ENCODE measurements around the gene NPAS3.

NPAS3 gene

GRCh38 chr14:33679025-33679424 lies 740.3 kb downstream of the NPAS3 start:
- Histone ChIP-seq H3K27ac (ENCODE audit: low read depth, low read length) (no peak overlapping the region), H2BK12ac (ENCODE audit: low read length) (no peak overlapping the region), H2AK5ac (ENCODE audit: low read length) (no peak overlapping the region), H2BK5ac (ENCODE audit: low read depth, low read length, poor library complexity) (no peak overlapping the region), H3K4me2 (ENCODE audit: low read length) (no peak overlapping the region), H3K18ac (ENCODE audit: low read length) (no peak overlapping the region), H3K79me1 (ENCODE audit: low read length) (no peaks in the 10 kb centered on the region), H3K9ac (ENCODE audit: low read length) (no peak overlapping the region), H4K8ac (ENCODE audit: low read depth, low read length) (no peak overlapping the region), H3K14ac (ENCODE audit: low read length) (no peak overlapping the region), H3K9me3 (ENCODE audit: insufficient read depth, low read depth, low read length) (no peaks in the 10 kb centered on the region), H3K27me3 (ENCODE audit: insufficient read depth, low read length) (no peaks in the 10 kb centered on the region), H3K4me1 (ENCODE audit: control insufficient read depth in 1 of 2, insufficient read depth in 2 of 2, low read length in 2 of 2) (peaks cover 0 to 6% of the 10 kb centered on the region in 2 experiments), H3K79me2 (ENCODE audit: control insufficient read depth, insufficient read depth, low read length, poor library complexity) (no peaks in the 10 kb centered on the region), H3K4me3 (ENCODE audit: low read depth, low read length) (no peak overlapping the region), H2AFZ (ENCODE audit: insufficient read depth, low read length, poor library complexity) (no peak overlapping the region), H4K12ac (ENCODE audit: low read depth, low read length) (no peak overlapping the region), H2BK120ac (ENCODE audit: insufficient read depth, low read length, poor library complexity) (no peak overlapping the region), H3K4ac (ENCODE audit: low read depth, low read length) (no peak overlapping the region), H3K36me3 (ENCODE audit: control insufficient read depth in 1 of 2, insufficient read depth in 2 of 2, low read length in 2 of 2) (no peaks in the 10 kb centered on the region), H3K23ac (ENCODE audit: low read length) (no peak overlapping the region), H4K91ac (ENCODE audit: low read depth, low read length) (no peak overlapping the region)
- DNase-seq, result no peak
- WGBS (ENCODE audit: extremely low coverage, insufficient coverage, insufficient read length), result no CpG with 5 or more reads among the region's 2 CpGs

- Histone ChIP-seq H3K27me3 (ENCODE audit: insufficient read depth, low read length) (no peaks in the 10 kb centered on the region), H3K4me1 (ENCODE audit: control insufficient read depth in 1 of 2, insufficient read depth in 2 of 2, low read length in 2 of 2) (peaks cover 0 to 6% of the 10 kb centered on the region in 2 experiments), H3K79me1 (ENCODE audit: low read length) (no peaks in the 10 kb centered on the region), H3K27ac (ENCODE audit: low read depth, low read length) (no peak overlapping the region), H4K8ac (ENCODE audit: low read depth, low read length) (no peak overlapping the region), H4K91ac (ENCODE audit: low read depth, low read length) (no peak overlapping the region), H3K14ac (ENCODE audit: low read length) (no peak overlapping the region), H3K9ac (ENCODE audit: low read length) (no peak overlapping the region), H3K23ac (ENCODE audit: low read length) (no peak overlapping the region), H3K4me3 (ENCODE audit: low read depth, low read length) (no peak overlapping the region), H2AK5ac (ENCODE audit: low read length) (no peak overlapping the region), H4K12ac (ENCODE audit: low read depth, low read length) (no peak overlapping the region), H3K4me2 (ENCODE audit: low read length) (no peak overlapping the region), H3K18ac (ENCODE audit: low read length) (no peak overlapping the region), H3K4ac (ENCODE audit: low read depth, low read length) (no peak overlapping the region), H2BK5ac (ENCODE audit: low read depth, low read length, poor library complexity) (no peak overlapping the region), H2AFZ (ENCODE audit: insufficient read depth, low read length, poor library complexity) (no peak overlapping the region), H3K79me2 (ENCODE audit: control insufficient read depth, insufficient read depth, low read length, poor library complexity) (no peaks in the 10 kb centered on the region), H3K9me3 (ENCODE audit: insufficient read depth, low read depth, low read length) (no peaks in the 10 kb centered on the region), H3K36me3 (ENCODE audit: control insufficient read depth in 1 of 2, insufficient read depth in 2 of 2, low read length in 2 of 2) (no peaks in the 10 kb centered on the region), H2BK120ac (ENCODE audit: insufficient read depth, low read length, poor library complexity) (no peak overlapping the region), H2BK12ac (ENCODE audit: low read length) (no peak overlapping the region)
- WGBS (ENCODE audit: extremely low coverage, insufficient coverage, insufficient read length), result 100% methylated on average over 1 of the region's 3 CpGs
- DNase-seq, result peak; percentile 35 to 85
Observed at GRCh38 chr14:33679461-33680225, 741.0 kb downstream of the NPAS3 start.

DNA sequence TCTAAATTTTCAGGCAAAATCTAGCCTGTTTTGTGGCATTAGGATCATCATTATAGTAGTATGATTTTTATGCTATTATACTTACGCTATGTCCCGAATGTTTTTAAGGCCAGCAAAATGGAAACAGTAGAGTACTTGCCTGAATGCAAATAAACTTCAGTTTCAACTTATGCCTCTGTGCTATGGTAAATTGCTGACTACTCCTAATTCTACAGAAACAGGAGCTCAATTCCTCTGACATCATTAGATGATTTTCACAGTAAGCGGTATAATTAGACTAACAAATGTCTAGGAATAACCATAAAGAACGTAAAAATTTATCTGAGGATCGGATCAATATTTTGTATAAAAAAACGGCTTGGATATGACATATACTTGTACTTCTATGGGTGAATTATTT lies 742.2 kb downstream of the NPAS3 start:
- H3K9me3 ChIP-seq (ENCODE audit: insufficient read depth, low read depth, low read length), result no peaks in the 10 kb centered on the region
- H4K8ac ChIP-seq (ENCODE audit: low read depth, low read length), result no peak overlapping the region
- no peak overlapping the region for H3K27ac ChIP-seq (ENCODE audit: low read depth, low read length)
- no peak overlapping the region for H3K4ac ChIP-seq (ENCODE audit: low read depth, low read length)
- H3K36me3 ChIP-seq (ENCODE audit: control insufficient read depth in 1 of 2, insufficient read depth in 2 of 2, low read length in 2 of 2), result no peaks in the 10 kb centered on the region
- no peaks in the 10 kb centered on the region for H3K79me2 ChIP-seq (ENCODE audit: control insufficient read depth, insufficient read depth, low read length, poor library complexity)
- no peak overlapping the region for H2BK120ac ChIP-seq (ENCODE audit: insufficient read depth, low read length, poor library complexity)
- H3K14ac ChIP-seq (ENCODE audit: low read length), result no peak overlapping the region
- H3K23ac ChIP-seq (ENCODE audit: low read length), result no peak overlapping the region
- H3K18ac ChIP-seq (ENCODE audit: low read length), result no peak overlapping the region
- no peaks in the 10 kb centered on the region for H3K79me1 ChIP-seq (ENCODE audit: low read length)
- no peak overlapping the region for H3K4me2 ChIP-seq (ENCODE audit: low read length)
- no peak overlapping the region for H4K12ac ChIP-seq (ENCODE audit: low read depth, low read length)
- no peak overlapping the region for H2AFZ ChIP-seq (ENCODE audit: insufficient read depth, low read length, poor library complexity)
- no peak overlapping the region for H2BK12ac ChIP-seq (ENCODE audit: low read length)
- no CpG with 5 or more reads among the region's 6 CpGs for WGBS (ENCODE audit: extremely low coverage, insufficient coverage, insufficient read length)
- H2AK5ac ChIP-seq (ENCODE audit: low read length), result no peak overlapping the region
- H3K4me1 ChIP-seq (ENCODE audit: control insufficient read depth in 1 of 2, insufficient read depth in 2 of 2, low read length in 2 of 2), result peaks cover 0 to 6% of the 10 kb centered on the region in 2 experiments
- H4K91ac ChIP-seq (ENCODE audit: low read depth, low read length), result no peak overlapping the region
- no peak overlapping the region for H2BK5ac ChIP-seq (ENCODE audit: low read depth, low read length, poor library complexity)
- H3K4me3 ChIP-seq (ENCODE audit: low read depth, low read length), result no peak overlapping the region
- no peak overlapping the region for H3K9ac ChIP-seq (ENCODE audit: low read length)
- no peak for DNase-seq
- no peaks in the 10 kb centered on the region for H3K27me3 ChIP-seq (ENCODE audit: insufficient read depth, low read length)

- H2BK5ac ChIP-seq (ENCODE audit: low read depth, low read length, poor library complexity), result no peak overlapping the region
- no peak overlapping the region for H3K14ac ChIP-seq (ENCODE audit: low read length)
- no peak overlapping the region for H4K12ac ChIP-seq (ENCODE audit: low read depth, low read length)
- H2BK12ac ChIP-seq (ENCODE audit: low read length), result no peak overlapping the region
- H3K9me3 ChIP-seq (ENCODE audit: insufficient read depth, low read depth, low read length), result no peaks in the 10 kb centered on the region
- no peak overlapping the region for H3K27ac ChIP-seq (ENCODE audit: low read depth, low read length)
- H4K8ac ChIP-seq (ENCODE audit: low read depth, low read length), result no peak overlapping the region
- no peak overlapping the region for H4K91ac ChIP-seq (ENCODE audit: low read depth, low read length)
- H3K9ac ChIP-seq (ENCODE audit: low read length), result no peak overlapping the region
- H3K4me2 ChIP-seq (ENCODE audit: low read length), result no peak overlapping the region
- H3K79me1 ChIP-seq (ENCODE audit: low read length), result no peaks in the 10 kb centered on the region
- peaks cover 0 to 3% of the 10 kb centered on the region in 2 experiments for H3K4me1 ChIP-seq (ENCODE audit: control insufficient read depth in 1 of 2, insufficient read depth in 2 of 2, low read length in 2 of 2)
- no CpG with 5 or more reads among the region's 4 CpGs for WGBS (ENCODE audit: extremely low coverage, insufficient coverage, insufficient read length)
- no peak overlapping the region for H3K4me3 ChIP-seq (ENCODE audit: low read depth, low read length)
- no peak for DNase-seq
- H2AFZ ChIP-seq (ENCODE audit: insufficient read depth, low read length, poor library complexity), result no peak overlapping the region
- H3K27me3 ChIP-seq (ENCODE audit: insufficient read depth, low read length), result no peaks in the 10 kb centered on the region
- H3K18ac ChIP-seq (ENCODE audit: low read length), result no peak overlapping the region
- H3K4ac ChIP-seq (ENCODE audit: low read depth, low read length), result no peak overlapping the region
- H3K79me2 ChIP-seq (ENCODE audit: control insufficient read depth, insufficient read depth, low read length, poor library complexity), result no peaks in the 10 kb centered on the region
- no peaks in the 10 kb centered on the region for H3K36me3 ChIP-seq (ENCODE audit: control insufficient read depth in 1 of 2, insufficient read depth in 2 of 2, low read length in 2 of 2)
- H2BK120ac ChIP-seq (ENCODE audit: insufficient read depth, low read length, poor library complexity), result no peak overlapping the region
- H2AK5ac ChIP-seq (ENCODE audit: low read length), result no peak overlapping the region
- no peak overlapping the region for H3K23ac ChIP-seq (ENCODE audit: low read length)
Observed at GRCh38 chr14:33682760-33683159, 744.1 kb downstream of the NPAS3 start.

Measured in trophoblast cell (in vitro differentiated cells and primary cell).